DMS114 treated with DMSO at 0.1 percent for 48 hours (cell line): Measurements from ENCODE around the gene KCNK13.
"Not testable (repeated sequence)": the region's sequence is repeated elsewhere in the genome, so short reads cannot be mapped to it uniquely, and the experiment has no call there.

Experiments used
- DNase-seq: peaks from one replicate; lab custom pipeline; 2025; ENCODE audit not compliant: unreplicated experiment; lab: John Stamatoyannopoulos, UW

KCNK13 gene

DNA sequence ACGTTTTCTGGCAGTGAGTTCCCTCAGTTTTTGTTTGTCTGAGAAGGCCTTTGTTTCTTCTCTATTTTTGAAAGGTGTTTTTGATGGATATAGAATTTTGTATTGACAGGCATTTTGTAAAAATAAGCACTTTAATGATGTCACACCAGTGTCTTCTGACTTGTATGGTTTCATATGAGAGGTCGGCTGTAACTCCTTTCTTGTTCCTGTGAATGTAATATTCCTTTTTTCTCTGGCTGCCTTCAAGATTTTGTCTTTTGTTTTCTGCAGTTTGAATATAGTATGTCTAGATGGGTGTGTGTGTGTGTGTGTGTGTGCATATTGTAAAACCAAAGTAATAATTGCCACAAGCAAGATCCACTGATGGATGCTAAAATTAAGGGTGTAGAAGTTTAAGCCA lies 126.8 kb downstream of the KCNK13 start:
- no peak for DNase-seq

- DNase-seq = no peak
Observed at GRCh38 chr14:90191154-90191553, 129.4 kb downstream of the KCNK13 start.

DNA sequence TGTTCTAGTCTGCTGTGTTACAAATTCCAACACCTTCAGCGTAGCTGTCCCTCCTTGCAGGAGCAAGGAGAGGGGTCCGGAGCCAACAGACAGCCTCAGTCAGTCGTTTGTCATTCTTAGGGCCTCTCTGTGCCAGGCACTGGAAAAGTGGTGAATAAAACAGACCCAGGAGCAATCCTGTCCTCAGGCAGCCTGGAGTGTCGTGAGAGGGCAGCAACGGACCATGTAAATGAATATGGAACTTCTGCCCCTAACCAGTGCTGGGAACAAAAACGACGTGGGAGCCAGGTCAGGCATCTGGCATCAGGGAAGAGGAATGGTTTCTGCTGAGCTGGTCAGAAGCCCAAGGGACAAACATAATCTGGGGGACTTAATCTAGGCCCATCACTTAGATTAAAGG lies 129.8 kb downstream of the KCNK13 start:
- no peak for DNase-seq

GRCh38 chr14:90193925-90194324 lies 132.1 kb downstream of the KCNK13 start:
- DNase-seq = no peak

DNA sequence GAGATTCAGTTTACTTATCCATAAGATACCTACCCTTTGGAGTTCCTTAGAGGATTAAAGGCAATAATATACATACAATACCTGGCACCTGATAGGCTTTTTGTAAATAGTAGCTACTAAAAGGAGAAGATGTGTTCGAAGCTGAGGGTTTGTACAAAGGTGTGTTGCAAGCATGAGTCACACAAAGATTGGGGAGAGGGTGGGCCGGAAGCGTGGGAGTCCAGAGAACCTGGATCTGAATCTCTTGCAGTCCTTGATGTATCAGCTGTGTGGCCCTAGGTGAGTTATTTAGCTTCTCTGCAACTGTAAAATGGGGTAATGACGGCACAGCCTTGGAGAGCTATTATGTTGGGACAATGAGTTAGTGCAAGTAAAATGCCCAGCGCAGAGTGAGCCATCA lies 132.9 kb downstream of the KCNK13 start:
- DNase-seq = no peak

- no peak for DNase-seq
Observed at GRCh38 chr14:90198541-90199060, 136.8 kb downstream of the KCNK13 start.

GRCh38 chr14:90200546-90200945 lies 138.8 kb downstream of the KCNK13 start:
- not testable (repeated sequence) for DNase-seq

- DNase-seq = no peak
Observed at GRCh38 chr14:90201344-90201743, 139.6 kb downstream of the KCNK13 start.

DNA sequence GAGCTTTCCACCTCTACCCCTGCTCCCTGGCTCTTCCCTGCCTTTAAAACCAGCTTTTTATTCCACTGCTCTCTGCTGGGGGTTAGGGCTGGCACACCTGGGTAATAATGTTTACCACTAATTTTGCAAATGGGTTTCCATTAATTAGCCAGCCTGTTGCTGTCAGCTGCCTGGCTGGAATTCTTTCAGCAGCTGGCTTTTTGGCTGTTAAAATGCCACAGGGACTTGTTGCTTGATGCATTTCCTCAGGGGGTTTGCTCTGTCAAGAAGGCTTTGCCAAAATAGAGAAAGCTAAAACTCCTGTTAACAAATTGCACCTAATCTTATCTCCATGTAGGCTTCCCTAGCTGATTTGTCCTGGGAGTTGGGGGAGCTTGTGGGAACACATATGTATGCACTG lies 142.7 kb downstream of the KCNK13 start:
- no peak for DNase-seq

DNA sequence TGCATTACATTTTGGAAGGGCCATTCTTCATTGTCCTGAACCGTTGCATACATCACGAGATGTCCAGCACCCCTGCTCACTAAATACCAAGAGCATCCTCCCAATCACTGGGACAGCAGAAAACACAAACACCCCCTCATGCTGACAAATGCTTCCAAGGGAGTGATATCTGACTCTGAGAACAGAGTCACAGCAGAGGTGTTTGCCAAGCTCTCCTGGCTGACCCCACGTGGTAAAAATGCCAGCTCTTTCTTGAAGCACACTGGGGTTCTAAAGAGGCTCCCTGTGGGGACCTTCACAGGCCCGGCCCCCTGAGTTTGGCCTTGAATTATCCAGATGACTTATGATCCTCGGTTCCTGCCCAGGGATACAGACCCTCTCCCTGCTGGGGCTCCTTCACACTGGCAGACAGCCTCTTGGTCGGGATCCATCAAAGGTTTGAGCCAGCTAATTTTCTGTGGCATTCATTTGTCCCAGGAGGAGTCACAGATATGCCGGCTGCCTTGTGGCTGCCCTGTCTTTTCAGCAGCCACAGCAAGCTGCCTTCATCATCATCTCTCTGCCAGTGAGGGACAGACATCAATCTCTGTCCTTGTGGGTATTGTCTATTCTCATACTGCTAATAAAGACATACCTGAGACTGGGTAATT lies 151.4 kb downstream of the KCNK13 start:
- no peak for DNase-seq

DNA sequence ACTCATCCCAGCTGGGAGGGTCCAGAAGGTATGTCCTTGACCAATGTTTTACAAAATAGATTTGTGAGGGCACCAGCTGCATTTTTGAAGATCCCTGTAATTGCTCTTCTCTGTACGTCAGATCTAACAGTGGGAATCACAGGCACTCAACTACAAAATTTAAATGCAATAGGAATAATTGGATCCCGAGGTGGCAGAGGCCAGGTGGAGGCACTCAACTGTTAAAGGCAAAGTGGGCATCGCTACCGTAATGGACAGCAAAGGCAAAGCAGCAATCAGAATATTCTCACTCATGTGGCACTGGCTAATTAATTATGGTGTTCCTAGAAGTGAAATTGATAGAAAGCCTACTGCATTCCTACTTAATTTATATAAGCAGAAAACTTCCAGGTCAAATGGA lies 166.7 kb downstream of the KCNK13 start:
- no peak for DNase-seq

DNA sequence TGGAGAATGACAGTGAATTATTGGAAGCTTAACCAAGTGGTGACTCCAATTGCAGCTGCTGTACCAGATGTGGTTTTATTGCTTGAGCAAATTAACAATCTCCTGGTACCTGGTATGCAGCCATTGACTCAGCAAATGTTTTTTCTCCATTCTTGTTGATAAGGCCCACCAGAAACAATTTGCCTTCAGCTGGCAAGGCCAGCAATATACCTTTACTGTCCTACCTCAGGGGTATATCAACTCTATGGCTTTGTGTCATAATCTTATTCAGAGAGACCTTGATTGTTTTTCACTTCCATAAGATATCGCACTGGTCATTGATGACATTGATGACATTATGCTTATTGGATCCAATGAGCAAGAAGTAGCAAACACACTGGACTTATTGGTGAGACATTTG lies 168.1 kb downstream of the KCNK13 start:
- DNase-seq = not testable (repeated sequence)
